Upper lobe of left lung (tissue), 4 donors: ENCODE data around the gene FOXQ1.

Experiments
- EP300 ChIP-seq, 4 donors: sonication (generic); formaldehyde crosslinking; IDR thresholded peaks; one replicate each; pipeline ENCODE4 v1.5.1; 2017; ENCODE audit warnings: antibody characterized with exemption in 4 of 4, control low read depth in 2 of 4
- POLR2A ChIP-seq, 4 donors: fragments of 450-650 bp; IDR thresholded peaks; one replicate each; pipeline ENCODE4 v1.5.1; 2016 to 2017; ENCODE audit warnings: antibody characterized with exemption in 4 of 4, mild to moderate bottlenecking in 2 of 4
- POLR2AphosphoS5 ChIP-seq, 2 donors: sonication (generic); formaldehyde crosslinking; IDR thresholded peaks; one replicate each; pipeline ENCODE4 v1.5.1; 2017; ENCODE audit warnings: antibody characterized with exemption in 2 of 2
- TF ChIP-seq, protein P1 (sequence below), 6 experiments: fragments of 450-650 bp in 4 of 6; fragments of 200-600 bp in 2 of 6; sonication (generic) in 2 of 6; IDR thresholded peaks; one replicate each; pipeline ENCODE4 v1.5.1; 2016 to 2019; ENCODE audit warnings: antibody characterized with exemption in 6 of 6

DNA sequence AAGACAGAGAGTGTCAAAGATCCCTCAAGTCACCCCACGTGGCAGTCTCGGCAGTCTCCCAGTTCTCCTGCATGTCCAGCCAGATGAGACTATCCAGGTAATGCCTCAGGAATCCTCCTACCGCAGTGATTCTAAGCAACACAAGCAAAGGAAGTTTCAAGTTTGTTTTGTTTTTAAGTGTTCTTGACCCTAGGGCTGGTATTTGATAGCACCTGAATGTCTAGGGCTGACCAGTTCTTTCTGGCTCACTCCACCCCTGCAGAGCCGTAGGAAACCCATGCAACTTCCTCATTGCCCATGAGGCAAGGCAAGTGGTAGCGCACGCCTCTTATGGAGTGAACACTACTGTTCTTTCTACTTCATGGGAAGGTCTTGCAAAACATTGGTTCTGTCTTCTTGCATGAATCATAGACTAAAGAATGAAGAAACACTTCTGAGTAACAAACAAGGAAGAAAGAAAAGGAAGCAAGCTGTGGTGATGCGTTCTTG is 24.8 kb upstream of the FOXQ1 start:
- TF ChIP-seq, protein P1, sequence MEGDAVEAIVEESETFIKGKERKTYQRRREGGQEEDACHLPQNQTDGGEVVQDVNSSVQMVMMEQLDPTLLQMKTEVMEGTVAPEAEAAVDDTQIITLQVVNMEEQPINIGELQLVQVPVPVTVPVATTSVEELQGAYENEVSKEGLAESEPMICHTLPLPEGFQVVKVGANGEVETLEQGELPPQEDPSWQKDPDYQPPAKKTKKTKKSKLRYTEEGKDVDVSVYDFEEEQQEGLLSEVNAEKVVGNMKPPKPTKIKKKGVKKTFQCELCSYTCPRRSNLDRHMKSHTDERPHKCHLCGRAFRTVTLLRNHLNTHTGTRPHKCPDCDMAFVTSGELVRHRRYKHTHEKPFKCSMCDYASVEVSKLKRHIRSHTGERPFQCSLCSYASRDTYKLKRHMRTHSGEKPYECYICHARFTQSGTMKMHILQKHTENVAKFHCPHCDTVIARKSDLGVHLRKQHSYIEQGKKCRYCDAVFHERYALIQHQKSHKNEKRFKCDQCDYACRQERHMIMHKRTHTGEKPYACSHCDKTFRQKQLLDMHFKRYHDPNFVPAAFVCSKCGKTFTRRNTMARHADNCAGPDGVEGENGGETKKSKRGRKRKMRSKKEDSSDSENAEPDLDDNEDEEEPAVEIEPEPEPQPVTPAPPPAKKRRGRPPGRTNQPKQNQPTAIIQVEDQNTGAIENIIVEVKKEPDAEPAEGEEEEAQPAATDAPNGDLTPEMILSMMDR (IDR thresholded peaks at IDR 0.05) = no peak
- peak in 1 of 4 donors; percentile 6 for TF ChIP-seq POLR2A (IDR thresholded peaks at IDR 0.05)
- peak; percentile 79 to 80 for TF ChIP-seq POLR2AphosphoS5 (IDR thresholded peaks at IDR 0.05)
- peak in 1 of 4 donors; percentile 89 for TF ChIP-seq EP300 (IDR thresholded peaks at IDR 0.05)
